ENCODE results near the gene SLBP.

SLBP gene

GRCh38 chr4:1647432-1647831 lies 64.7 kb downstream of the SLBP start:
- no peak for DNase-seq

DNA sequence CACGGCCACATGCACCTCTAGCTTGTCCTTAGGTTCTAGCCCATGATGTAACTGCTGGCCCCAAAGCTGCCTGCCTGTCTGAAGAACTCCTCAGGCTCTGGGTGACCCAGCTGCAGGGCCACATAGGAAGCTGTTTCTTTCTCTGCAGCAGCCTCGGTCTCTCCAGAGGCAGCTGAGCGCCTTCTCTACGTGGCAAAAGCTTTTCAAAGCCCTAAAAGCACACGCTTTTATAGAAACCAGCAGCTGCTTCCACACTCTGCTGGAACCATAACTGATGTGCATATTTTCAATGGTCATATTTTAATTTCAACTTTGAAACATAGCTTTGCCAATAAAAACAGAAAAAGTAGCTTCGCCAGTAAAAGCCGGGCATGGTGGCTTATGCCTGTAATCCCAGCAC lies 65.4 kb downstream of the SLBP start:
- DNase-seq: no peak

- no peak for DNase-seq
Measured at GRCh38 chr4:1644891-1645657, 67.0 kb downstream of the SLBP start.

GRCh38 chr4:1643971-1644735 lies 68.0 kb downstream of the SLBP start:
- DNase-seq: no peak
